H1 (cell line): Measurements from ENCODE around the gene SPIB. TPM values are rescaled to one million over a fixed set of nuclear protein-coding genes. Genes with fewer than 3 reads are reported as not detected.

Experiments used
- CTCF ChIA-PET: fragments of 300-600 bp; sonication (Branson Sonifier 250); formaldehyde crosslinking; loops from one replicate; lab custom pipeline; 2021; ENCODE audit not compliant: partially characterized antibody; lab: Charles Lee
- POLR2A ChIA-PET: fragments of 300-600 bp; sonication (Branson Sonifier 250); formaldehyde crosslinking; loops from one replicate; lab custom pipeline; 2021; ENCODE audit warnings: inconsistent platforms; ENCODE audit not compliant: partially characterized antibody; lab: Charles Lee
- DNase-seq, 2 experiments: peaks; one replicate each; pipeline versions ENCODE4 v3.0.0 to v3.0.0-alpha.2; 2010 to 2022; ENCODE audit warnings: low spot score in 2 of 2, low read depth in 1 of 2, mixed read lengths in 1 of 2
- FAIRE-seq: peaks from 2 replicates; lab custom pipeline; 2011; peaks lifted over from hg19 to GRCh38; lab: Jason Lieb, UNC
- H2AFZ ChIP-seq: 2 replicates; pipeline ENCODE4 v1.8.1; 2012; ENCODE audit warnings: low read length, inconsistent platforms
- H2AK5ac ChIP-seq: 2 replicates; pipeline ENCODE4 v1.6.1; 2013; ENCODE audit warnings: low read depth, low read length
- H2BK120ac ChIP-seq: replicated peaks from 2 replicates; pipeline ENCODE3; 2013; ENCODE audit warnings: low read depth, low read length, inconsistent platforms
- H2BK12ac ChIP-seq: 2 replicates; pipeline ENCODE4 v1.6.1; 2013; ENCODE audit warnings: low read depth, low read length
- H2BK15ac ChIP-seq: 2 replicates; pipeline ENCODE4 v1.6.1; 2013; ENCODE audit warnings: low read length
- H2BK20ac ChIP-seq: 2 replicates; pipeline ENCODE4 v1.6.1; 2013; ENCODE audit warnings: low read length
- H2BK5ac ChIP-seq: 2 replicates; pipeline ENCODE4 v1.6.1; 2013; ENCODE audit warnings: low read depth, low read length
- H3K14ac ChIP-seq: 2 replicates; pipeline ENCODE4 v1.6.1; 2013; ENCODE audit warnings: inconsistent platforms; ENCODE audit not compliant: insufficient read length
- H3K18ac ChIP-seq: 2 replicates; pipeline ENCODE4 v1.6.1; 2013; ENCODE audit warnings: low read length; ENCODE audit errors: extremely low read depth
- H3K23ac ChIP-seq: 2 replicates; pipeline ENCODE4 v1.6.1; 2013; ENCODE audit warnings: inconsistent platforms; ENCODE audit not compliant: insufficient read length
- H3K23me2 ChIP-seq: 2 replicates; pipeline ENCODE4 v1.6.1; 2013; ENCODE audit warnings: low read depth, low read length
- H3K27ac ChIP-seq: 2 replicates; pipeline ENCODE4 v1.6.1; 2011; ENCODE audit warnings: low read depth, low read length, inconsistent platforms
- H3K27me3 ChIP-seq, 4 experiments: replicated peaks in 1 of 4; 1 replicate in 1 of 4; 2 replicates in 3 of 4; pipeline versions ENCODE4 v1.6.1 to v1.8.1; 2011 to 2013; ENCODE audit warnings: low read length in 3 of 4, mild to moderate bottlenecking in 3 of 4, inconsistent platforms in 2 of 4, mixed read lengths in 2 of 4, moderate library complexity in 1 of 4; ENCODE audit not compliant: control insufficient read depth in 3 of 4, insufficient read depth in 3 of 4; ENCODE audit errors: extremely low read depth in 1 of 4
- H3K36me3 ChIP-seq, 4 experiments: 2 replicates each; pipeline versions ENCODE4 v1.6.1 to v1.8.1; 2011 to 2013; ENCODE audit warnings: mild to moderate bottlenecking in 4 of 4, low read length in 3 of 4, moderate library complexity in 2 of 4, control low read depth in 1 of 4, inconsistent platforms in 1 of 4; ENCODE audit not compliant: insufficient read depth in 4 of 4, control insufficient read depth in 2 of 4
- H3K4ac ChIP-seq: replicated peaks from 2 replicates; pipeline ENCODE3; 2013; ENCODE audit warnings: low read length, low read depth, mixed read lengths, inconsistent platforms; ENCODE audit not compliant: insufficient read length
- H3K4me1 ChIP-seq, 4 experiments: replicated peaks in 1 of 4; 1 replicate in 1 of 4; 2 replicates in 3 of 4; pipeline versions ENCODE4 v1.6.1 to v1.8.1; 2011 to 2013; ENCODE audit warnings: low read length in 3 of 4, inconsistent platforms in 2 of 4, mixed read lengths in 1 of 4; ENCODE audit not compliant: insufficient read depth in 4 of 4, control insufficient read depth in 3 of 4
- H3K4me2 ChIP-seq, 2 experiments: 2 replicates each; pipeline versions ENCODE4 v1.6.1 to v1.8.1; 2011 to 2013; ENCODE audit warnings: low read depth in 2 of 2, low read length in 2 of 2, control low read depth in 1 of 2, inconsistent platforms in 1 of 2, mild to moderate bottlenecking in 1 of 2; ENCODE audit not compliant: insufficient read depth in 1 of 2
- H3K4me3 ChIP-seq, 4 experiments: fragments of 200-600, 300-600 bp in 1 of 4; sonication (generic), shearing (Covaris generic), sonication (Bioruptor Twin) in 1 of 4; 2 replicates each; pipeline versions ENCODE4 v1.5.1 to v1.8.1; 2011 to 2016; ENCODE audit warnings: low read length in 4 of 4, low read depth in 3 of 4, control low read depth in 2 of 4, inconsistent platforms in 2 of 4, mild to moderate bottlenecking in 2 of 4, mixed read lengths in 1 of 4, moderate library complexity in 1 of 4; ENCODE audit not compliant: insufficient read depth in 2 of 4; ENCODE audit errors: extremely low read depth in 1 of 4
- H3K56ac ChIP-seq: replicated peaks from 2 replicates; pipeline ENCODE3; 2013; ENCODE audit warnings: low read depth, mild to moderate bottlenecking, mixed read lengths, low read length, inconsistent platforms; ENCODE audit not compliant: insufficient read length
- H3K79me1 ChIP-seq: 2 replicates; pipeline ENCODE4 v1.6.1; 2013; ENCODE audit warnings: low read depth, low read length, control low read depth
- H3K79me2 ChIP-seq, 2 experiments: 2 replicates each; pipeline versions ENCODE4 v1.6.1 to v1.8.1; 2012 to 2013; ENCODE audit warnings: low read length in 2 of 2, mild to moderate bottlenecking in 2 of 2, inconsistent platforms in 1 of 2; ENCODE audit not compliant: insufficient read depth in 2 of 2, control insufficient read depth in 1 of 2
- H3K9ac ChIP-seq, 4 experiments: replicated peaks in 1 of 4; 1 replicate in 1 of 4; 2 replicates in 3 of 4; pipeline versions ENCODE4 v1.6.1 to v1.8.1; 2011 to 2013; ENCODE audit warnings: low read depth in 3 of 4, low read length in 3 of 4, control low read depth in 2 of 4, mild to moderate bottlenecking in 2 of 4, moderate library complexity in 2 of 4, inconsistent platforms in 1 of 4; ENCODE audit errors: extremely low read depth in 1 of 4
- H3K9me3 ChIP-seq, 2 experiments: 2 replicates each; pipeline versions ENCODE4 v1.6.1 to v1.8.1; 2012 to 2013; ENCODE audit warnings: mild to moderate bottlenecking in 2 of 2, moderate library complexity in 2 of 2, control low read depth in 1 of 2, inconsistent platforms in 1 of 2, low read depth in 1 of 2, low read length in 1 of 2, mixed read lengths in 1 of 2; ENCODE audit not compliant: insufficient read depth in 2 of 2
- H4K20me1 ChIP-seq, 2 experiments: replicated peaks in 1 of 2; 2 replicates each; pipeline versions ENCODE3 to v1.8.1; 2011 to 2013; ENCODE audit warnings: inconsistent platforms in 2 of 2, low read length in 2 of 2, mild to moderate bottlenecking in 1 of 2; ENCODE audit not compliant: insufficient read depth in 2 of 2, control insufficient read depth in 1 of 2
- H4K5ac ChIP-seq: 2 replicates; pipeline ENCODE4 v1.6.1; 2013; ENCODE audit warnings: low read length, low read depth, mixed read lengths, inconsistent platforms; ENCODE audit not compliant: insufficient read length
- H4K8ac ChIP-seq: 2 replicates; pipeline ENCODE4 v1.8.0; 2013; ENCODE audit warnings: mild to moderate bottlenecking, moderate library complexity, low read length, inconsistent platforms; ENCODE audit not compliant: insufficient read depth; ENCODE audit errors: extremely low read depth
- H4K91ac ChIP-seq: replicated peaks from 2 replicates; pipeline ENCODE3; 2013; ENCODE audit warnings: low read length, mixed read lengths, inconsistent platforms; ENCODE audit not compliant: insufficient read length
- E2F6 ChIP-seq: IDR thresholded peaks from 2 replicates; pipeline ENCODE4 v1.6.1; 2012; ENCODE audit warnings: inconsistent platforms
- GABPA ChIP-seq: IDR thresholded peaks from 2 replicates; pipeline ENCODE4 v1.6.1; 2011; ENCODE audit warnings: mild to moderate bottlenecking, low read length, moderate library complexity, borderline replicate concordance; ENCODE audit not compliant: insufficient read depth
- HDAC2 ChIP-seq, 2 experiments: fragments of 300-600 bp in 1 of 2; sonication (generic) in 1 of 2; IDR thresholded peaks; 2 replicates each; pipeline ENCODE4 v1.6.1; 2011 to 2012; ENCODE audit warnings: low read depth in 2 of 2, low read length in 2 of 2, mild to moderate bottlenecking in 2 of 2, moderate library complexity in 2 of 2, borderline replicate concordance in 1 of 2, inconsistent platforms in 1 of 2
- KDM1A ChIP-seq: fragments of 200-600, 300-600 bp; sonication (generic); IDR thresholded peaks from 2 replicates; pipeline ENCODE4 v1.7.1; 2016; ENCODE audit warnings: mild to moderate bottlenecking, low read length, borderline replicate concordance
- MAFK ChIP-seq: IDR thresholded peaks from 2 replicates; pipeline ENCODE4 v1.6.1; 2012; ENCODE audit warnings: low read depth, mild to moderate bottlenecking, improper control_type of control experiment, low read length
- WGBS, 2 experiments: shearing (Covaris generic) in 1 of 2; methylation state at CpG; one replicate each; pipeline versions ENCODE4 v1.1.6 to v1.1.7; 2013 to 2015; ENCODE audit warnings: low lambda C conversion rate in 2 of 2, mixed read lengths in 2 of 2, inconsistent platforms in 1 of 2, low coverage in 1 of 2, missing lambda C conversion rate in 1 of 2; ENCODE audit not compliant: insufficient replicate concordance in 2 of 2, insufficient coverage in 1 of 2, insufficient read length in 1 of 2; ENCODE audit errors: extremely low coverage in 1 of 2, missing lambda C conversion rate in 1 of 2; 5-methylcytosine and 5-hydroxymethylcytosine counted together
- polyA plus RNA-seq, 7 experiments: library from polyadenylated mRNA; depleted of rRNA in 3 of 7; stranded (reverse) in 5 of 7; unstranded in 2 of 7; fragments of >200 nt in 5 of 7; fragments of 200-250 nt in 2 of 7; gene quantifications; 1 replicate in 5 of 7; 2 replicates in 1 of 7; 4 replicates in 1 of 7; pipeline versions ENCODE4 v1.2.1 to v1.2.3, GENCODE V29; 2011 to 2013; ENCODE audit warnings: missing spikeins in 2 of 7, mixed read lengths in 2 of 7
- total RNA-seq: library from RNA; stranded (reverse); fragmentation: NEBNext Ultra II Directional; extraction: Animal tissue kit (Norgen Biotek cat#: 25700); gene quantifications from 2 replicates; pipeline ENCODE4 v1.2.1, GENCODE V29; 2021

The SPIB gene
- total and polyA plus RNA-seq, 2 of the 8 experiments (the other 6 are each of a cell fraction or from before 2014, with no cell fraction given), result 11.1 to 17.4 TPM

GRCh38 chr19:50453243-50453642 is 34.5 kb downstream of the SPIB start:
- Histone ChIP-seq H3K23ac (no peak overlapping the region), H3K9me3 (no peaks in the 10 kb centered on the region), H3K27me3 (no peaks in the 10 kb centered on the region; a peak in 2 of 7 replicates), H3K27ac (no peak overlapping the region), H3K23me2 (peaks cover 7% of the 10 kb centered on the region; the same call in 1 of the 2 replicates), H4K5ac (no peak overlapping the region), H2AFZ (no peak overlapping the region), H2BK15ac (no peak overlapping the region), H2BK5ac (no peak overlapping the region), H2AK5ac (no peak overlapping the region), H4K91ac (no peak overlapping the region), H3K4ac (no peak overlapping the region), H3K9ac (no peak overlapping the region), H3K4me2 (no peak overlapping the region), H3K79me2 (no peaks in the 10 kb centered on the region), H3K36me3 (no peaks in the 10 kb centered on the region), H2BK20ac (0 out of 2 replicates have a peak overlapping the region, but pooled peaks have one; percentile 32), H2BK12ac (no peak overlapping the region), H4K20me1 (peaks cover 0 to 3% of the 10 kb centered on the region in 2 experiments), H2BK120ac (no peak overlapping the region), H3K4me3 (no peak overlapping the region), H4K8ac (no peak overlapping the region), H3K18ac (no peak overlapping the region), H3K4me1 (peaks cover 0 to 7% (median under 1%) of the 10 kb centered on the region in 4 experiments; a peak in 2 of 7 replicates), H3K14ac (no peak overlapping the region), H3K56ac (no peak overlapping the region), H3K79me1 (no peaks in the 10 kb centered on the region)
- DNase-seq (no peak), FAIRE-seq (no peak)
- CTCF ChIA-PET, result interaction anchor here (0.8 to 4.0 kb wide), 9 partner anchors 8 to 216 kb away, joined by 3 to 16 read pairs (median 5); no protein-coding TSS in a partner anchor
- WGBS, 2 experiments, result 100% methylated on average over 2 of the region's 3 CpGs; no CpG with 5 or more reads in 1 of the 2 experiments
- no peak for TF ChIP-seq MAFK
- TF ChIP-seq KDM1A, result no peak
- no peak for TF ChIP-seq GABPA
- TF ChIP-seq E2F6, result no peak
- TF ChIP-seq HDAC2 (IDR thresholded peaks at IDR 0.05; ENCODE audit: borderline replicate concordance in 1 of 2, low read depth in 2 of 2, low read length in 2 of 2), result no peak
- POLR2A ChIA-PET, result interaction anchor here (0.6 to 1.4 kb wide), 4 partner anchors 12 to 159 kb away, joined by 3 to 6 read pairs (median 4); partner anchors contain the start of gene POLD1
